Measurements from ENCODE around the gene SDHB.

DNA sequence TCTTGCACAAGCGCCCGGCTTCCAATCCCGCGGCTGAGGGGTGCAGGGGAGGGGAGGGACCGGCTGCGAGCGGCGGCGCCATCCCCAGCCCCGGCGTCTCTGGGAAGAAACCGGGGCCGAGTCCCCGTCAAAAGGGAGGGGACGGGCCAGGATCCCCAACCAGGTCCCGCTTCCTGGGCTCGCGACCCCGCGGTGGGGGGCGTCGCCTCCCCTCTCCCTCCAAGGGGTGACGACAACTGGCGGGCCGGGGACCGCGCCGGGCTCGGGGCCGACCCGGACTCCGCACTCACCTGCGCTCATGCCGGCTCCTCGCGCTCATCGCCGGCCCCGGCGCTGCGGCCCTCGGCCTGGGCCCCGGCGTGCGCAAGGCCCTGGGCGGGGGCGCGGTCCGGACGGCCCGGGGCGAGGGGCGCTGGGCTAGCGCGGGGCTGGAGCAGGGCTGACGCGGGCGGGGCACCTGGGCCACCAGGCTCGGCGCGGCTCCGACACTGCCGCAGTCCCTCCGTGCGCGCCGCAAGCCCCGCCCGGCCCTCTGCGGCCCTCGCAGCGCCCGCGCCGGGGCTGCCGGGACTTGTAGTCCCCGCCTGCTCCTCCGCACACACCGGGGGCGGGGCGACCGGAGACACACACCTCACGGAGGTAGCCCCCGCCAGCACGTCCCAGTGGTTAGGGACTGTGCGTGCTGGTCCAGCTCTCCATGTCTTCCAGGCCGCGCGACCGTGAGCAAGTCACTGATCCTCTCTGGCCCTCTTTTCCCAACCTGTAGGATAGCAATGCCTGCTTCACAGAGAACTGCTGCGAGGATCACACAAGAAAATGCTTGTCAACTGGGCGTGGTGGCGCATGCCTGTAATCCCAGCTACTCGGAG, 42.2 kb downstream of the SDHB start, which contains the start of gene ATP13A2:
- TF ChIP-seq CTCF (conservative IDR thresholded peaks at IDR 0.05; ENCODE audit: low read depth, low read length) (no peak), EZH2phosphoT487 (IDR thresholded peaks at IDR 0.05; ENCODE audit: borderline replicate concordance, low read length) (no peak), EZH2 (IDR thresholded peaks at IDR 0.05; ENCODE audit: low read length, unreplicated experiment) (no peak)
